ENCODE results near the gene PLXNA4. TPM values are rescaled to one million over a fixed set of nuclear protein-coding genes. Genes with fewer than 3 reads are reported as not detected.

PLXNA4 gene
- total RNA-seq, 1 experiment from 2014 or later, result 0.81 TPM

DNA sequence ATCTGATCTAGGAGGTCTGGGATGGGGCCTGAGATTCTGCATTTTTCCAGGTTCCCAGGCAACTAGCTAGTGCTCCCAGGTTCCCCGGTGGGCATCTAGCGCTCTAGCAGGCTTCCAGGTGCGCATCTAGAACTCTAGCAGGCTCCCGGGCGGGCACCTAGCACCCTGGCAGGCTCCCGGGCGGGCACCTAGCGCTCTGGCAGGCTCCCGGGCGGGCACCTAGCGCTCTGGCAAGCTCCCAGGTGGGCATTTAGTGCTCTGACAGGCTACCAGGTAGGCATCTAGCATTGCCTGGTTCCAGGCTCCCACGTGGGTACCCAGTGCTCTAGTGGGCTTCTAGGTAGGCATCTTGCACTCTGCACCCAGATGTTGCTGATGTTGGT lies 414.7 kb downstream of the PLXNA4 start:
- no peaks in the 10 kb centered on the region for H3K36me3 Mint-ChIP-seq
- ChIA-PET CTCF (interaction anchor here (0.9 to 3.2 kb wide), 6 partner anchors 8 to 472 kb away, joined by 3 to 13 read pairs (median 3); no protein-coding TSS in a partner anchor), POLR2A (no interaction called here)
- H3K4me3 Mint-ChIP-seq, result no peak overlapping the region
- peaks cover 17% of the 10 kb centered on the region for H3K4me1 Mint-ChIP-seq
- no peak overlapping the region for H3K27ac Mint-ChIP-seq
- no peaks in the 10 kb centered on the region for H3K9me3 Mint-ChIP-seq
- TF ChIP-seq, protein P1, sequence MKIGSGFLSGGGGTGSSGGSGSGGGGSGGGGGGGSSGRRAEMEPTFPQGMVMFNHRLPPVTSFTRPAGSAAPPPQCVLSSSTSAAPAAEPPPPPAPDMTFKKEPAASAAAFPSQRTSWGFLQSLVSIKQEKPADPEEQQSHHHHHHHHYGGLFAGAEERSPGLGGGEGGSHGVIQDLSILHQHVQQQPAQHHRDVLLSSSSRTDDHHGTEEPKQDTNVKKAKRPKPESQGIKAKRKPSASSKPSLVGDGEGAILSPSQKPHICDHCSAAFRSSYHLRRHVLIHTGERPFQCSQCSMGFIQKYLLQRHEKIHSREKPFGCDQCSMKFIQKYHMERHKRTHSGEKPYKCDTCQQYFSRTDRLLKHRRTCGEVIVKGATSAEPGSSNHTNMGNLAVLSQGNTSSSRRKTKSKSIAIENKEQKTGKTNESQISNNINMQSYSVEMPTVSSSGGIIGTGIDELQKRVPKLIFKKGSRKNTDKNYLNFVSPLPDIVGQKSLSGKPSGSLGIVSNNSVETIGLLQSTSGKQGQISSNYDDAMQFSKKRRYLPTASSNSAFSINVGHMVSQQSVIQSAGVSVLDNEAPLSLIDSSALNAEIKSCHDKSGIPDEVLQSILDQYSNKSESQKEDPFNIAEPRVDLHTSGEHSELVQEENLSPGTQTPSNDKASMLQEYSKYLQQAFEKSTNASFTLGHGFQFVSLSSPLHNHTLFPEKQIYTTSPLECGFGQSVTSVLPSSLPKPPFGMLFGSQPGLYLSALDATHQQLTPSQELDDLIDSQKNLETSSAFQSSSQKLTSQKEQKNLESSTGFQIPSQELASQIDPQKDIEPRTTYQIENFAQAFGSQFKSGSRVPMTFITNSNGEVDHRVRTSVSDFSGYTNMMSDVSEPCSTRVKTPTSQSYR (CRISPR knock-in tag; IDR thresholded peaks at IDR 0.05), result no peak
- TF ChIP-seq ZBTB21 (CRISPR knock-in tag; IDR thresholded peaks at IDR 0.05; ENCODE audit: borderline replicate concordance) (no peak), SP1 (CRISPR knock-in tag; conservative IDR thresholded peaks at IDR 0.05) (no peak)
- H3K27me3 Mint-ChIP-seq (ENCODE audit: low read depth), result no peaks in the 10 kb centered on the region; the same call in 1 of the 2 replicates
- DNase-seq (ENCODE audit: low spot score), result no peak
- ATAC-seq, result no peak

DNA sequence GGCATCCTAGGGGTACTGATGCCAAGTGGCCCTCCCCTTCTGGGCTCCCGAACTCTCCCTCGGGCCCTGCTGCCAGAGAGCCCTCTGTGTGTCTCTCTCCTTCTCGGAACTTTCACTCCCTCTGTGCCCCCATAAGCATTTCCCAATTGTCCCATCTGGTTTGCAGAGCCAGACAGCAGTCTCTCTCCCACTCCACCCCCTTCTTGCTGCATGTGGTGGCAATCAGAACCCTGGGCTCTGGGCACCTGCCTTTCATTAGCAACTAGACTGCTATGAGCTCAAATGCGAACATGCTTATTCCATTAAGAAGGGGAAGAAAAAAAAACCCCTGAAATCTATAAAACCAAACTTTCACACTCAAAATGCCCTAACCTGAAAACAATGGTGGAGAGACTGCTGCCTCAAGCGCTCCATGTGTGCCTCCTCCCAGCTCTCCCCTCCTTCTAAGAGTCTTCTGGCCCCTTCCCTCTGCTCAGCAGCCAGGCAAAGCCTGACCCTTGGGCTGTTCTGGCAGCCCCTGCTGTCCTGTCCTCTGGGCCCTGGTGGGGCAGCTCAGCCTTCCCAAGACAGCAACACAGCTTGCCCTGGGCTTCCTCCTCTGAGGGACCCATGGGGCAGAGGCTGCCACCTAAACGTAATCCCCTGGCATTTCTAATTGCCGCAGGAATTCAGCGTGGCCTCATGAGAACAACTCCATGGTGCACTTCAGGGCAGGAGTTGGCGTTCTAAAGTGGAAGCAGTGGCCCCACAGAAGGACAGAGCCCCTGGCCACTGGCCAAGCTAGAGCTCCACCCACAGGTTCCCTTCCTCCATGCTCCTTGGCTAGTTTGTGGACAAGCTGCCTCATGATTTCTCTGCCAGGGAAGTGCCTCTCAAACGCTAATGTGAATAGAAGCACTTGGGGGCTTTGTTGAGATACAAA lies 415.4 kb downstream of the PLXNA4 start:
- CTCF ChIA-PET, result interaction anchor here (0.9 to 3.2 kb wide), 6 partner anchors 9 to 472 kb away, joined by 3 to 13 read pairs (median 3); no protein-coding TSS in a partner anchor
- Mint-ChIP-seq H3K9me3 (no peaks in the 10 kb centered on the region), H3K27ac (no peak overlapping the region), H3K36me3 (no peaks in the 10 kb centered on the region), H3K4me3 (no peak overlapping the region), H3K27me3 (ENCODE audit: low read depth) (no peaks in the 10 kb centered on the region; the same call in none of the 2 replicates), H3K4me1 (peaks cover 21% of the 10 kb centered on the region)
- ATAC-seq (no peak), DNase-seq (ENCODE audit: low spot score) (no peak)
- POLR2A ChIA-PET, result no interaction called here
- TF ChIP-seq, protein P2, sequence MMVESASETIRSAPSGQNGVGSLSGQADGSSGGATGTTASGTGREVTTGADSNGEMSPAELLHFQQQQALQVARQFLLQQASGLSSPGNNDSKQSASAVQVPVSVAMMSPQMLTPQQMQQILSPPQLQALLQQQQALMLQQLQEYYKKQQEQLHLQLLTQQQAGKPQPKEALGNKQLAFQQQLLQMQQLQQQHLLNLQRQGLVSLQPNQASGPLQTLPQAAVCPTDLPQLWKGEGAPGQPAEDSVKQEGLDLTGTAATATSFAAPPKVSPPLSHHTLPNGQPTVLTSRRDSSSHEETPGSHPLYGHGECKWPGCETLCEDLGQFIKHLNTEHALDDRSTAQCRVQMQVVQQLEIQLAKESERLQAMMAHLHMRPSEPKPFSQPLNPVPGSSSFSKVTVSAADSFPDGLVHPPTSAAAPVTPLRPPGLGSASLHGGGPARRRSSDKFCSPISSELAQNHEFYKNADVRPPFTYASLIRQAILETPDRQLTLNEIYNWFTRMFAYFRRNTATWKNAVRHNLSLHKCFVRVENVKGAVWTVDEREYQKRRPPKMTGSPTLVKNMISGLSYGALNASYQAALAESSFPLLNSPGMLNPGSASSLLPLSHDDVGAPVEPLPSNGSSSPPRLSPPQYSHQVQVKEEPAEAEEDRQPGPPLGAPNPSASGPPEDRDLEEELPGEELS (CRISPR knock-in tag; IDR thresholded peaks at IDR 0.05), result no peak
- TF ChIP-seq NR1H2 (CRISPR knock-in tag; IDR thresholded peaks at IDR 0.05) (no peak), ZNF423 (CRISPR knock-in tag; IDR thresholded peaks at IDR 0.05) (no peak), SMAD3 (CRISPR knock-in tag; IDR thresholded peaks at IDR 0.05; ENCODE audit: borderline replicate concordance) (no peak), ZBTB21 (CRISPR knock-in tag; IDR thresholded peaks at IDR 0.05; ENCODE audit: borderline replicate concordance) (no peak)
- TF ChIP-seq, protein P3, sequence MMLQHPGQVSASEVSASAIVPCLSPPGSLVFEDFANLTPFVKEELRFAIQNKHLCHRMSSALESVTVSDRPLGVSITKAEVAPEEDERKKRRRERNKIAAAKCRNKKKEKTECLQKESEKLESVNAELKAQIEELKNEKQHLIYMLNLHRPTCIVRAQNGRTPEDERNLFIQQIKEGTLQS (CRISPR knock-in tag; conservative IDR thresholded peaks at IDR 0.05), result no peak
- TF ChIP-seq, protein P4, sequence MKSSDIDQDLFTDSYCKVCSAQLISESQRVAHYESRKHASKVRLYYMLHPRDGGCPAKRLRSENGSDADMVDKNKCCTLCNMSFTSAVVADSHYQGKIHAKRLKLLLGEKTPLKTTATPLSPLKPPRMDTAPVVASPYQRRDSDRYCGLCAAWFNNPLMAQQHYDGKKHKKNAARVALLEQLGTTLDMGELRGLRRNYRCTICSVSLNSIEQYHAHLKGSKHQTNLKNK (CRISPR knock-in tag; IDR thresholded peaks at IDR 0.05), result no peak
- TF ChIP-seq, protein P5, sequence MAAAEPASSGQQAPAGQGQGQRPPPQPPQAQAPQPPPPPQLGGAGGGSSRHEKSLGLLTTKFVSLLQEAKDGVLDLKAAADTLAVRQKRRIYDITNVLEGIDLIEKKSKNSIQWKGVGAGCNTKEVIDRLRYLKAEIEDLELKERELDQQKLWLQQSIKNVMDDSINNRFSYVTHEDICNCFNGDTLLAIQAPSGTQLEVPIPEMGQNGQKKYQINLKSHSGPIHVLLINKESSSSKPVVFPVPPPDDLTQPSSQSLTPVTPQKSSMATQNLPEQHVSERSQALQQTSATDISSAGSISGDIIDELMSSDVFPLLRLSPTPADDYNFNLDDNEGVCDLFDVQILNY (CRISPR knock-in tag; IDR thresholded peaks at IDR 0.05), result no peak
- TF ChIP-seq, protein P6, sequence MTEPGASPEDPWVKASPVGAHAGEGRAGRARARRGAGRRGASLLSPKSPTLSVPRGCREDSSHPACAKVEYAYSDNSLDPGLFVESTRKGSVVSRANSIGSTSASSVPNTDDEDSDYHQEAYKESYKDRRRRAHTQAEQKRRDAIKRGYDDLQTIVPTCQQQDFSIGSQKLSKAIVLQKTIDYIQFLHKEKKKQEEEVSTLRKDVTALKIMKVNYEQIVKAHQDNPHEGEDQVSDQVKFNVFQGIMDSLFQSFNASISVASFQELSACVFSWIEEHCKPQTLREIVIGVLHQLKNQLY (CRISPR knock-in tag; IDR thresholded peaks at IDR 0.05), result no peak
- TF ChIP-seq, protein P7, sequence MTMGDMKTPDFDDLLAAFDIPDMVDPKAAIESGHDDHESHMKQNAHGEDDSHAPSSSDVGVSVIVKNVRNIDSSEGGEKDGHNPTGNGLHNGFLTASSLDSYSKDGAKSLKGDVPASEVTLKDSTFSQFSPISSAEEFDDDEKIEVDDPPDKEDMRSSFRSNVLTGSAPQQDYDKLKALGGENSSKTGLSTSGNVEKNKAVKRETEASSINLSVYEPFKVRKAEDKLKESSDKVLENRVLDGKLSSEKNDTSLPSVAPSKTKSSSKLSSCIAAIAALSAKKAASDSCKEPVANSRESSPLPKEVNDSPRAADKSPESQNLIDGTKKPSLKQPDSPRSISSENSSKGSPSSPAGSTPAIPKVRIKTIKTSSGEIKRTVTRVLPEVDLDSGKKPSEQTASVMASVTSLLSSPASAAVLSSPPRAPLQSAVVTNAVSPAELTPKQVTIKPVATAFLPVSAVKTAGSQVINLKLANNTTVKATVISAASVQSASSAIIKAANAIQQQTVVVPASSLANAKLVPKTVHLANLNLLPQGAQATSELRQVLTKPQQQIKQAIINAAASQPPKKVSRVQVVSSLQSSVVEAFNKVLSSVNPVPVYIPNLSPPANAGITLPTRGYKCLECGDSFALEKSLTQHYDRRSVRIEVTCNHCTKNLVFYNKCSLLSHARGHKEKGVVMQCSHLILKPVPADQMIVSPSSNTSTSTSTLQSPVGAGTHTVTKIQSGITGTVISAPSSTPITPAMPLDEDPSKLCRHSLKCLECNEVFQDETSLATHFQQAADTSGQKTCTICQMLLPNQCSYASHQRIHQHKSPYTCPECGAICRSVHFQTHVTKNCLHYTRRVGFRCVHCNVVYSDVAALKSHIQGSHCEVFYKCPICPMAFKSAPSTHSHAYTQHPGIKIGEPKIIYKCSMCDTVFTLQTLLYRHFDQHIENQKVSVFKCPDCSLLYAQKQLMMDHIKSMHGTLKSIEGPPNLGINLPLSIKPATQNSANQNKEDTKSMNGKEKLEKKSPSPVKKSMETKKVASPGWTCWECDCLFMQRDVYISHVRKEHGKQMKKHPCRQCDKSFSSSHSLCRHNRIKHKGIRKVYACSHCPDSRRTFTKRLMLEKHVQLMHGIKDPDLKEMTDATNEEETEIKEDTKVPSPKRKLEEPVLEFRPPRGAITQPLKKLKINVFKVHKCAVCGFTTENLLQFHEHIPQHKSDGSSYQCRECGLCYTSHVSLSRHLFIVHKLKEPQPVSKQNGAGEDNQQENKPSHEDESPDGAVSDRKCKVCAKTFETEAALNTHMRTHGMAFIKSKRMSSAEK (CRISPR knock-in tag; IDR thresholded peaks at IDR 0.05; ENCODE audit: borderline replicate concordance), result no peak
- TF ChIP-seq, protein P8, sequence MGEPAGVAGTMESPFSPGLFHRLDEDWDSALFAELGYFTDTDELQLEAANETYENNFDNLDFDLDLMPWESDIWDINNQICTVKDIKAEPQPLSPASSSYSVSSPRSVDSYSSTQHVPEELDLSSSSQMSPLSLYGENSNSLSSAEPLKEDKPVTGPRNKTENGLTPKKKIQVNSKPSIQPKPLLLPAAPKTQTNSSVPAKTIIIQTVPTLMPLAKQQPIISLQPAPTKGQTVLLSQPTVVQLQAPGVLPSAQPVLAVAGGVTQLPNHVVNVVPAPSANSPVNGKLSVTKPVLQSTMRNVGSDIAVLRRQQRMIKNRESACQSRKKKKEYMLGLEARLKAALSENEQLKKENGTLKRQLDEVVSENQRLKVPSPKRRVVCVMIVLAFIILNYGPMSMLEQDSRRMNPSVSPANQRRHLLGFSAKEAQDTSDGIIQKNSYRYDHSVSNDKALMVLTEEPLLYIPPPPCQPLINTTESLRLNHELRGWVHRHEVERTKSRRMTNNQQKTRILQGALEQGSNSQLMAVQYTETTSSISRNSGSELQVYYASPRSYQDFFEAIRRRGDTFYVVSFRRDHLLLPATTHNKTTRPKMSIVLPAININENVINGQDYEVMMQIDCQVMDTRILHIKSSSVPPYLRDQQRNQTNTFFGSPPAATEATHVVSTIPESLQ (CRISPR knock-in tag; IDR thresholded peaks at IDR 0.05), result no peak
- TF ChIP-seq, protein P9, sequence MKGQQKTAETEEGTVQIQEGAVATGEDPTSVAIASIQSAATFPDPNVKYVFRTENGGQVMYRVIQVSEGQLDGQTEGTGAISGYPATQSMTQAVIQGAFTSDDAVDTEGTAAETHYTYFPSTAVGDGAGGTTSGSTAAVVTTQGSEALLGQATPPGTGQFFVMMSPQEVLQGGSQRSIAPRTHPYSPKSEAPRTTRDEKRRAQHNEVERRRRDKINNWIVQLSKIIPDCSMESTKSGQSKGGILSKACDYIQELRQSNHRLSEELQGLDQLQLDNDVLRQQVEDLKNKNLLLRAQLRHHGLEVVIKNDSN (CRISPR knock-in tag; IDR thresholded peaks at IDR 0.05), result no peak

Data from WTC11 (cell line).